ENCODE results near the gene APIP.

Gene APIP

GRCh38 chr11:34916015-34916842, at the start of gene APIP, which contains the start of gene PDHX:
Gene APIP (minus strand): TSS chr11:34916379. CDS start chr11:34916284, 95 bp downstream.
Gene PDHX (plus strand): TSS chr11:34916618. CDS start chr11:34916656, 38 bp downstream.
- peaks cover 19 to 23% of the 10 kb centered on the region in 2 donors for H3K36me3 Mint-ChIP-seq
- peaks cover 0 to 4% of the 10 kb centered on the region in 2 donors for H3K9me3 Mint-ChIP-seq
- ATAC-seq (replicated peaks) (peak; percentile 90 to 92), DNase-seq (peak; percentile 94)
- peak within 1 kb of the TSS; percentile 100 for H3K27ac Mint-ChIP-seq
- H3K4me3 Mint-ChIP-seq, result peak within 1 kb of the TSS; percentile 99 to 100
- H3K4me1 Mint-ChIP-seq, result peaks cover 22 to 46% of the 10 kb centered on the region in 2 donors
- no peaks in the 10 kb centered on the region for H3K27me3 Mint-ChIP-seq

GRCh38 chr11:34964610-34965331, 48.6 kb upstream of the APIP start:
- H3K9me3 Mint-ChIP-seq, result no peaks in the 10 kb centered on the region
- H3K36me3 Mint-ChIP-seq, result peaks cover 17 to 34% of the 10 kb centered on the region in 2 donors
- H3K4me1 Mint-ChIP-seq, result no peaks in the 10 kb centered on the region
- no peak for DNase-seq
- ATAC-seq (replicated peaks), result no peak
- H3K27me3 Mint-ChIP-seq, result no peaks in the 10 kb centered on the region
- H3K4me3 Mint-ChIP-seq, result no peak overlapping the region
- no peak overlapping the region for H3K27ac Mint-ChIP-seq

- ATAC-seq (replicated peaks) (no peak), DNase-seq (no peak)
- H3K4me3 Mint-ChIP-seq, result no peak overlapping the region
- no peaks in the 10 kb centered on the region for H3K9me3 Mint-ChIP-seq
- peaks cover 0 to 2% of the 10 kb centered on the region in 2 donors for H3K4me1 Mint-ChIP-seq
- H3K27me3 Mint-ChIP-seq, result no peaks in the 10 kb centered on the region
- peaks cover 14 to 37% of the 10 kb centered on the region in 2 donors for H3K36me3 Mint-ChIP-seq
- no peak overlapping the region for H3K27ac Mint-ChIP-seq
These were observed 47.2 kb upstream of the APIP start for GRCh38 chr11:34963351-34963750.

- H3K27ac Mint-ChIP-seq, result no peak overlapping the region
- no peak for ATAC-seq (replicated peaks)
- no peaks in the 10 kb centered on the region for H3K9me3 Mint-ChIP-seq
- peaks cover 0 to 2% of the 10 kb centered on the region in 2 donors for H3K4me1 Mint-ChIP-seq
- H3K36me3 Mint-ChIP-seq, result peaks cover 9 to 34% of the 10 kb centered on the region in 2 donors
- no peak for DNase-seq
- H3K27me3 Mint-ChIP-seq, result no peaks in the 10 kb centered on the region
- H3K4me3 Mint-ChIP-seq, result no peak overlapping the region
These were observed 45.9 kb upstream of the APIP start for GRCh38 chr11:34962034-34962433.

- Mint-ChIP-seq H3K27me3 (no peaks in the 10 kb centered on the region), H3K4me1 (peaks cover 0 to 2% of the 10 kb centered on the region in 2 donors), H3K36me3 (peaks cover 5 to 30% of the 10 kb centered on the region in 2 donors), H3K27ac (no peak overlapping the region), H3K9me3 (no peaks in the 10 kb centered on the region), H3K4me3 (no peak overlapping the region)
- DNase-seq (no peak), ATAC-seq (replicated peaks) (no peak)
These were observed 44.1 kb upstream of the APIP start for GRCh38 chr11:34960277-34960676.

GRCh38 chr11:34959770-34960169, 43.6 kb upstream of the APIP start:
- DNase-seq (no peak), ATAC-seq (replicated peaks) (no peak)
- Mint-ChIP-seq H3K9me3 (no peaks in the 10 kb centered on the region), H3K4me3 (no peak overlapping the region), H3K27me3 (no peaks in the 10 kb centered on the region), H3K36me3 (peaks cover 5 to 26% of the 10 kb centered on the region in 2 donors), H3K4me1 (peaks cover 0 to 2% of the 10 kb centered on the region in 2 donors), H3K27ac (no peak overlapping the region)

GRCh38 chr11:34957606-34958005, 41.4 kb upstream of the APIP start:
- no peak overlapping the region for H3K27ac Mint-ChIP-seq

GRCh38 chr11:34957206-34957605, 41.0 kb upstream of the APIP start:
- ATAC-seq (replicated peaks) (no peak), DNase-seq (no peak)
- Mint-ChIP-seq H3K4me3 (no peak overlapping the region), H3K27me3 (no peaks in the 10 kb centered on the region), H3K27ac (no peak overlapping the region), H3K4me1 (peaks cover 0 to 2% of the 10 kb centered on the region in 2 donors), H3K9me3 (no peaks in the 10 kb centered on the region), H3K36me3 (peaks cover 5 to 28% of the 10 kb centered on the region in 2 donors)

More at GRCh38 chr11:34957606-34958005, 41.4 kb upstream of the APIP start:
- Mint-ChIP-seq H3K4me3 (no peak overlapping the region), H3K9me3 (no peaks in the 10 kb centered on the region), H3K36me3 (peaks cover 5 to 29% of the 10 kb centered on the region in 2 donors), H3K4me1 (peaks cover 0 to 2% of the 10 kb centered on the region in 2 donors), H3K27me3 (no peaks in the 10 kb centered on the region)
- no peak for DNase-seq
- ATAC-seq (replicated peaks), result no peak

- Mint-ChIP-seq H3K4me1 (no peaks in the 10 kb centered on the region), H3K9me3 (no peaks in the 10 kb centered on the region), H3K36me3 (peaks cover 4 to 20% of the 10 kb centered on the region in 2 donors), H3K27me3 (no peaks in the 10 kb centered on the region), H3K4me3 (no peak overlapping the region), H3K27ac (no peak overlapping the region)
- no peak for DNase-seq
- no peak for ATAC-seq (replicated peaks)
These were observed 37.8 kb upstream of the APIP start for GRCh38 chr11:34953955-34954354.

- no peak overlapping the region for H3K4me3 Mint-ChIP-seq
- H3K27me3 Mint-ChIP-seq, result no peaks in the 10 kb centered on the region
- H3K9me3 Mint-ChIP-seq, result no peaks in the 10 kb centered on the region
- no peak for DNase-seq
- no peak overlapping the region for H3K27ac Mint-ChIP-seq
- H3K4me1 Mint-ChIP-seq, result peaks cover under 1 to 5% of the 10 kb centered on the region in 2 donors
- ATAC-seq (replicated peaks), result no peak
- peaks cover 12 to 28% of the 10 kb centered on the region in 2 donors for H3K36me3 Mint-ChIP-seq
These were observed 32.5 kb upstream of the APIP start for GRCh38 chr11:34948696-34949095.

GRCh38 chr11:34944692-34945091, 28.5 kb upstream of the APIP start:
- Mint-ChIP-seq H3K4me1 (peaks cover 9 to 16% of the 10 kb centered on the region in 2 donors), H3K27ac (no peak overlapping the region), H3K4me3 (no peak overlapping the region), H3K9me3 (no peaks in the 10 kb centered on the region), H3K36me3 (peaks cover 13 to 30% of the 10 kb centered on the region in 2 donors), H3K27me3 (no peaks in the 10 kb centered on the region)
- no peak for ATAC-seq (replicated peaks)
- DNase-seq, result no peak

GRCh38 chr11:34941688-34942087, 25.5 kb upstream of the APIP start:
- peaks cover 14 to 31% of the 10 kb centered on the region in 2 donors for H3K36me3 Mint-ChIP-seq
- H3K4me1 Mint-ChIP-seq, result peaks cover 12 to 16% of the 10 kb centered on the region in 2 donors
- ATAC-seq (replicated peaks) (no peak), DNase-seq (no peak)
- no peak overlapping the region for H3K4me3 Mint-ChIP-seq
- no peak overlapping the region for H3K27ac Mint-ChIP-seq
- no peaks in the 10 kb centered on the region for H3K27me3 Mint-ChIP-seq
- H3K9me3 Mint-ChIP-seq, result no peaks in the 10 kb centered on the region

GRCh38 chr11:34940026-34940677, 24.0 kb upstream of the APIP start:
- ATAC-seq (replicated peaks), result peak; percentile 70 to 75

GRCh38 chr11:34938611-34939010, 22.4 kb upstream of the APIP start:
- Mint-ChIP-seq H3K27me3 (no peaks in the 10 kb centered on the region), H3K4me3 (no peak overlapping the region), H3K9me3 (no peaks in the 10 kb centered on the region), H3K27ac (no peak overlapping the region), H3K36me3 (peaks cover 14 to 31% of the 10 kb centered on the region in 2 donors), H3K4me1 (peaks cover 18 to 23% of the 10 kb centered on the region in 2 donors)
- DNase-seq (no peak), ATAC-seq (replicated peaks) (no peak)

More at GRCh38 chr11:34940026-34940677, 24.0 kb upstream of the APIP start:
- Mint-ChIP-seq H3K27ac (no peak overlapping the region), H3K9me3 (no peaks in the 10 kb centered on the region), H3K36me3 (peaks cover 18 to 33% of the 10 kb centered on the region in 2 donors), H3K4me3 (no peak overlapping the region), H3K27me3 (no peaks in the 10 kb centered on the region), H3K4me1 (peaks cover 20 to 23% of the 10 kb centered on the region in 2 donors)
- no peak for DNase-seq
